ENCODE measurements around the gene KCNMA1. TPM values are rescaled to one million over a fixed set of nuclear protein-coding genes. Genes with fewer than 3 reads are reported as not detected.

The KCNMA1 gene
- total and polyA plus RNA-seq, 9 of the 15 experiments (the other 6 are each of a cell fraction or from before 2014, with no cell fraction given) = 0.01 to 0.95 (median 0.15) TPM; not detected in 4

DNA sequence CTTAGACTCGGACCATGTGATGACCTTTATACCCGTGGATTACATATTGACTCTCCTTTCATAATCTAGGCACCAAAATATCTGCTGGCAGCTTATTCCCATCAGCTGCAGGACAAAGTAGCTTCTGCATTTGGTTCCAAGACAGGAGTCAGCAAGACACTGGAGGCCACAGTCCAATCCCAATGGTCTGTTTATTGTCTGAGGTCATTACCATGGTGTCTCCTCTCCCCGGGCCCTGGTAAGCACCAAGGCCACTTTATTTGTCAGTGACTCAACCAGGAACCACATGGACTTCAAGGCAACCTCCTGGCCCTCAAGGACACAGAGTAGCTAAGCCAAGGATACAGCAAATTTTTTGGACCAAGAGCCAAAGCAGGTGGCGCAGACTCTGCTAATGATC is 36.1 kb downstream of the KCNMA1 start (continued):
- TF ChIP-seq ZNF407 (IDR thresholded peaks at IDR 0.05; ENCODE audit: low read depth) (no peak), SAFB2 (IDR thresholded peaks at IDR 0.05; ENCODE audit: borderline replicate concordance, low read depth, low read length, severe bottlenecking) (no peak), ARID3B (CRISPR knock-in tag; IDR thresholded peaks at IDR 0.05; ENCODE audit: borderline replicate concordance) (no peak), ZNF778 (CRISPR knock-in tag; IDR thresholded peaks at IDR 0.05) (no peak), NR3C1 (CRISPR knock-in tag; IDR thresholded peaks at IDR 0.05) (no peak), ZNF586 (CRISPR knock-in tag; conservative IDR thresholded peaks at IDR 0.05) (no peak), ZNF133 (CRISPR knock-in tag; IDR thresholded peaks at IDR 0.05) (no peak), SAFB (IDR thresholded peaks at IDR 0.05; ENCODE audit: borderline replicate concordance, low read depth, low read length) (no peak), PHF21A (IDR thresholded peaks at IDR 0.05; ENCODE audit: borderline replicate concordance, low read depth) (no peak), ZNF12 (CRISPR knock-in tag; IDR thresholded peaks at IDR 0.05) (no peak), ZNF224 (CRISPR knock-in tag; IDR thresholded peaks at IDR 0.05) (no peak)
